Measurements from ENCODE around the gene MTARC2.

- TF ChIP-seq SUZ12 (IDR thresholded peaks at IDR 0.05; ENCODE audit: low read depth, low read length) (no peak), THAP8 (CRISPR knock-in tag; IDR thresholded peaks at IDR 0.05; ENCODE audit: borderline replicate concordance) (no peak), STAT6 (CRISPR knock-in tag; IDR thresholded peaks at IDR 0.05; ENCODE audit: borderline replicate concordance) (no peak), POLR2A (IDR thresholded peaks at IDR 0.05; ENCODE audit: insufficient read depth in 1 of 2, low read depth in 2 of 2, low read length in 2 of 2) (no peak), DPF2 (CRISPR knock-in tag; IDR thresholded peaks at IDR 0.05; ENCODE audit: borderline replicate concordance, low read depth) (no peak), RAD21 (CRISPR knock-in tag; IDR thresholded peaks at IDR 0.05) (no peak), JUND (CRISPR knock-in tag; IDR thresholded peaks at IDR 0.05) (no peak), HNF1A (IDR thresholded peaks at IDR 0.05; ENCODE audit: low read depth) (no peak), HNF1A (CRISPR knock-in tag; IDR thresholded peaks at IDR 0.05; ENCODE audit: borderline replicate concordance) (no peak), ZNF724P (CRISPR knock-in tag; IDR thresholded peaks at IDR 0.05; ENCODE audit: borderline replicate concordance) (no peak), ATF7-NPFF (CRISPR knock-in tag; IDR thresholded peaks at IDR 0.05; ENCODE audit: low read depth) (no peak), EP300 (IDR thresholded peaks at IDR 0.05; ENCODE audit: low read depth in 2 of 2, low read length in 2 of 2) (no peak), EP300 (CRISPR knock-in tag; IDR thresholded peaks at IDR 0.05; ENCODE audit: borderline replicate concordance) (no peak), GPN1 (CRISPR knock-in tag; IDR thresholded peaks at IDR 0.05; ENCODE audit: borderline replicate concordance) (no peak)
These were observed 21.1 kb downstream of the MTARC2 start for GRCh38 chr1:220769205-220769604.

Measured in HepG2 (cell line).